OCI-LY7 (cell line): Measurements from ENCODE around the gene CNIH3. TPM values are rescaled to one million over a fixed set of nuclear protein-coding genes. Genes with fewer than 3 reads are reported as not detected.

Source experiments
- BruUV-seq: library from RNA; stranded (reverse); fragments of 400-500 nt; replicated peaks from 2 replicates; lab custom pipeline; 2021; lab: Mats Ljungman, UMichigan
- CTCF ChIA-PET: fragments of 300-600 bp; sonication (Branson Sonifier 250); formaldehyde crosslinking; loops from one replicate; lab custom pipeline; 2022; ENCODE audit warnings: antibody characterized with exemption; ENCODE audit not compliant: unreplicated experiment; lab: Charles Lee
- POLR2A ChIA-PET: fragments of 300-600 bp; sonication (Branson Sonifier 250); formaldehyde crosslinking; loops from one replicate; lab custom pipeline; 2022; ENCODE audit warnings: antibody characterized with exemption; lab: Charles Lee
- DNase-seq: peaks from one replicate; pipeline ENCODE4 v3.0.0-alpha.2; 2015; ENCODE audit warnings: low spot score
- H2AFZ ChIP-seq: fragments of 200-600 bp; sonication (generic), shearing (Covaris generic); 2 replicates; pipeline ENCODE4 v1.6.1; 2014; ENCODE audit warnings: mild to moderate bottlenecking, antibody characterized with exemption, low read length, moderate library complexity
- H3K27ac ChIP-seq: fragments of 200-600 bp; sonication (generic); 2 replicates; pipeline ENCODE4 v1.5.1; 2014; ENCODE audit warnings: mixed run types, low read depth, mild to moderate bottlenecking, moderate library complexity, low read length, inconsistent platforms; ENCODE audit not compliant: poor library complexity, severe bottlenecking
- H3K36me3 ChIP-seq: fragments of 200-600 bp; sonication (generic); 2 replicates; pipeline ENCODE4 v1.6.1; 2014; ENCODE audit warnings: mild to moderate bottlenecking, antibody characterized with exemption, low read length, moderate library complexity, mixed read lengths; ENCODE audit not compliant: insufficient read depth
- H3K4me1 ChIP-seq: fragments of 200-600 bp; sonication (generic); 2 replicates; pipeline ENCODE4 v1.5.1; 2014; ENCODE audit warnings: mild to moderate bottlenecking, low read length; ENCODE audit not compliant: insufficient read depth, poor library complexity, severe bottlenecking
- H3K4me2 ChIP-seq: fragments of 200-600 bp; sonication (generic); 2 replicates; pipeline ENCODE4 v1.6.1; 2014; ENCODE audit warnings: mild to moderate bottlenecking, low read length
- H3K4me3 ChIP-seq: fragments of 200-600 bp; sonication (generic); 2 replicates; pipeline ENCODE4 v1.5.1; 2014; ENCODE audit warnings: mild to moderate bottlenecking, low read depth, low read length; ENCODE audit not compliant: poor library complexity, severe bottlenecking
- H3K79me2 ChIP-seq: fragments of 200-600 bp; sonication (generic); 2 replicates; pipeline ENCODE4 v1.6.1; 2016; ENCODE audit warnings: low read depth, mild to moderate bottlenecking, low read length, moderate library complexity, mixed read lengths; ENCODE audit not compliant: insufficient read depth
- H3K9me2 ChIP-seq: fragments of 200-600 bp; sonication (generic); 2 replicates; pipeline ENCODE4 v1.6.1; 2016; ENCODE audit warnings: mild to moderate bottlenecking, low read length, mixed read lengths; ENCODE audit not compliant: insufficient read depth
- H3K9me3 ChIP-seq: fragments of 200-600 bp; sonication (generic); 2 replicates; pipeline ENCODE4 v1.6.1; 2014; ENCODE audit warnings: mild to moderate bottlenecking, mixed run types, low read length, mixed read lengths
- H4K20me1 ChIP-seq: fragments of 200-600 bp; sonication (generic); 2 replicates; pipeline ENCODE4 v1.6.1; 2014; ENCODE audit warnings: mild to moderate bottlenecking, antibody characterized with exemption, low read length, moderate library complexity, mixed read lengths; ENCODE audit not compliant: insufficient read depth
- CTCF ChIP-seq: fragments of 200-600 bp; sonication (generic); conservative IDR thresholded peaks from 2 replicates; pipeline ENCODE4 v1.5.1; 2014; ENCODE audit warnings: mild to moderate bottlenecking, antibody characterized with exemption, low read length, moderate library complexity, mixed read lengths
- EZH2phosphoT487 ChIP-seq: fragments of 200-600 bp; sonication (generic); IDR thresholded peaks from 2 replicates; pipeline ENCODE4 v1.6.1; 2018; ENCODE audit warnings: low read depth, borderline replicate concordance, mild to moderate bottlenecking, mixed run types, antibody characterized with exemption, low read length, moderate library complexity, mixed read lengths
- intact Hi-C: fragments of 100-400 bp; cut with micrococcal nuclease; formaldehyde crosslinking; loops from one replicate; pipeline ENCODE4 v1.10.0; 2022; ENCODE audit not compliant: unreplicated experiment
- total RNA-seq, 2 experiments: library from RNA; depleted of rRNA in 1 of 2; stranded (reverse); fragments of >200 nt in 1 of 2; shearing (Covaris generic) in 1 of 2; gene quantifications; 2 replicates each; pipeline ENCODE4 v1.2.3, GENCODE V29; 2014 to 2022

The CNIH3 gene
- total RNA-seq, 2 experiments from 2014 or later = 1.9 to 2.4 TPM

- POLR2A ChIA-PET = no interaction called here
- Histone ChIP-seq H3K4me3 (no peak overlapping the region), H3K9me2 (no peaks in the 10 kb centered on the region), H3K9me3 (no peaks in the 10 kb centered on the region), H2AFZ (no peak overlapping the region), H3K4me2 (no peak overlapping the region), H3K36me3 (no peaks in the 10 kb centered on the region), H4K20me1 (no peaks in the 10 kb centered on the region; the same call in 1 of the 2 replicates), H3K4me1 (no peaks in the 10 kb centered on the region), H3K79me2 (no peaks in the 10 kb centered on the region), H3K27ac (no peak overlapping the region)
- BruUV-seq = no TSS peak
- intact Hi-C loops = no loop called here
- CTCF ChIA-PET = interaction anchor here (1.5 kb wide), 1 partner anchor 10 kb away, joined by 4 read pairs; no protein-coding TSS in a partner anchor
- TF ChIP-seq EZH2phosphoT487 (no peak), CTCF (no peak)
- no peak for DNase-seq
Measured at GRCh38 chr1:224711876-224712275, 95.8 kb downstream of the CNIH3 start.

- H3K9me2 ChIP-seq = no peaks in the 10 kb centered on the region
- no TSS peak for BruUV-seq
- no peaks in the 10 kb centered on the region for H3K36me3 ChIP-seq
- ChIA-PET POLR2A (interaction anchor here (0.8 to 1.6 kb wide), 2 partner anchors 33 to 41 kb away, joined by 3 to 4 read pairs; no protein-coding TSS in a partner anchor), CTCF (interaction anchor here (1.5 kb wide), 1 partner anchor 12 kb away, joined by 4 read pairs; no protein-coding TSS in a partner anchor)
- H2AFZ ChIP-seq = no peak overlapping the region
- H3K4me3 ChIP-seq = no peak overlapping the region
- no peaks in the 10 kb centered on the region for H3K9me3 ChIP-seq
- intact Hi-C loops = no loop called here
- no peak overlapping the region for H3K4me2 ChIP-seq
- H4K20me1 ChIP-seq = no peaks in the 10 kb centered on the region; the same call in 1 of the 2 replicates
- no peak for DNase-seq
- H3K4me1 ChIP-seq = no peaks in the 10 kb centered on the region
- no peak for TF ChIP-seq EZH2phosphoT487
- TF ChIP-seq CTCF = no peak
- H3K27ac ChIP-seq = no peak overlapping the region
- no peaks in the 10 kb centered on the region for H3K79me2 ChIP-seq
Measured at GRCh38 chr1:224713228-224713627, 97.1 kb downstream of the CNIH3 start.

- TF ChIP-seq EZH2phosphoT487 = no peak
- BruUV-seq = no TSS peak
- POLR2A ChIA-PET = interaction anchor here (1.3 kb wide), 1 partner anchor 11 kb away, joined by 4 read pairs; no protein-coding TSS in a partner anchor
Measured at GRCh38 chr1:224714553-224714952, 98.4 kb downstream of the CNIH3 start.

More at GRCh38 chr1:224714553-224714952, 98.4 kb downstream of the CNIH3 start:
- Histone ChIP-seq H2AFZ (no peak overlapping the region), H3K79me2 (no peaks in the 10 kb centered on the region), H3K4me2 (no peak overlapping the region), H4K20me1 (no peaks in the 10 kb centered on the region; the same call in 1 of the 2 replicates), H3K4me1 (no peaks in the 10 kb centered on the region), H3K4me3 (no peak overlapping the region), H3K9me2 (no peaks in the 10 kb centered on the region), H3K36me3 (no peaks in the 10 kb centered on the region), H3K27ac (no peak overlapping the region), H3K9me3 (no peaks in the 10 kb centered on the region)
- CTCF ChIA-PET = interaction anchor here (0.6 kb wide), 1 partner anchor 687 kb away, joined by 3 read pairs; no protein-coding TSS in a partner anchor
- intact Hi-C loops = no loop called here
- no peak for DNase-seq
